ENCODE data around the gene PAN3.

Gene PAN3

GRCh38 chr13:28340272-28340793 lies 202.0 kb downstream of the PAN3 start:
- no peak for DNase-seq

- DNase-seq, result no peak
Observed at GRCh38 chr13:28342251-28342650, 203.9 kb downstream of the PAN3 start.

GRCh38 chr13:28344163-28344562 lies 205.8 kb downstream of the PAN3 start:
- DNase-seq, result no peak

Data from CD4-positive, alpha-beta T cell treated with Interleukin-17A for 1 hour (primary cell).